Adipocyte (in vitro differentiated cells): ENCODE measurements around the gene MRLN.
"Not testable (repeated sequence)": the region's sequence is repeated elsewhere in the genome, so short reads cannot be mapped to it uniquely, and the experiment has no call there.

Source experiments
- DNase-seq: peaks from one replicate; pipeline ENCODE4 v3.0.0-alpha.2; 2015; ENCODE audit warnings: low read depth
- H3K27me3 ChIP-seq: replicated peaks from 2 replicates; pipeline ENCODE4 v1.7.0; 2013; ENCODE audit warnings: mild to moderate bottlenecking, low read length, moderate library complexity; ENCODE audit not compliant: control insufficient read depth, insufficient read depth
- H3K36me3 ChIP-seq: 2 replicates; pipeline ENCODE4 v1.7.0; 2013; ENCODE audit warnings: low read length, mild to moderate bottlenecking, moderate library complexity; ENCODE audit not compliant: control insufficient read depth, insufficient read depth, severe bottlenecking
- H3K4me1 ChIP-seq: 2 replicates; pipeline ENCODE4 v1.7.0; 2013; ENCODE audit warnings: mild to moderate bottlenecking, low read length, moderate library complexity; ENCODE audit not compliant: control insufficient read depth, insufficient read depth
- H3K4me3 ChIP-seq: 2 replicates; pipeline ENCODE4 v1.7.0; 2013; ENCODE audit warnings: mild to moderate bottlenecking, low read length, moderate library complexity
- H3K9ac ChIP-seq: 2 replicates; pipeline ENCODE4 v1.7.0; 2013; ENCODE audit warnings: mild to moderate bottlenecking, low read length, moderate library complexity
- H3K9me3 ChIP-seq: 2 replicates; pipeline ENCODE4 v1.7.0; 2013; ENCODE audit warnings: mild to moderate bottlenecking, low read length, moderate library complexity; ENCODE audit not compliant: control insufficient read depth

Gene MRLN

GRCh38 chr10:59753267-59753666, at the start of gene MRLN:
MRLN (minus strand) TSS chr10:59753455.
- Histone ChIP-seq H3K9ac (no peak within 1 kb of the TSS), H3K27me3 (no peaks in the 10 kb centered on the region), H3K4me3 (no peak within 1 kb of the TSS), H3K9me3 (no peaks in the 10 kb centered on the region), H3K36me3 (no peaks in the 10 kb centered on the region), H3K4me1 (peaks cover 7% of the 10 kb centered on the region)
- DNase-seq = no peak

- Histone ChIP-seq H3K4me3 (no peak overlapping the region), H3K4me1 (no peaks in the 10 kb centered on the region), H3K9me3 (no peaks in the 10 kb centered on the region), H3K27me3 (no peaks in the 10 kb centered on the region), H3K36me3 (peaks cover 67% of the 10 kb centered on the region), H3K9ac (no peak overlapping the region)
- DNase-seq = no peak
Observed at GRCh38 chr10:59801171-59801570, 47.9 kb upstream of the MRLN start.

GRCh38 chr10:59799421-59799820, 46.2 kb upstream of the MRLN start:
- Histone ChIP-seq H3K9ac (no peak overlapping the region), H3K9me3 (no peaks in the 10 kb centered on the region), H3K27me3 (no peaks in the 10 kb centered on the region), H3K4me3 (no peak overlapping the region), H3K4me1 (no peaks in the 10 kb centered on the region), H3K36me3 (peaks cover 57% of the 10 kb centered on the region)
- no peak for DNase-seq

GRCh38 chr10:59793919-59794318, 40.7 kb upstream of the MRLN start:
- Histone ChIP-seq H3K27me3 (no peaks in the 10 kb centered on the region), H3K36me3 (peaks cover 68% of the 10 kb centered on the region), H3K9ac (no peak overlapping the region), H3K9me3 (no peaks in the 10 kb centered on the region), H3K4me1 (peaks cover 4% of the 10 kb centered on the region), H3K4me3 (no peak overlapping the region)
- DNase-seq = no peak

- H3K27me3 ChIP-seq = no peaks in the 10 kb centered on the region
- H3K4me1 ChIP-seq = peaks cover 4% of the 10 kb centered on the region
- no peaks in the 10 kb centered on the region for H3K9me3 ChIP-seq
- H3K9ac ChIP-seq = no peak overlapping the region
- peaks cover 61% of the 10 kb centered on the region for H3K36me3 ChIP-seq
- H3K4me3 ChIP-seq = no peak overlapping the region
- no peak for DNase-seq
Observed at GRCh38 chr10:59792812-59793211, 39.6 kb upstream of the MRLN start.

- no peaks in the 10 kb centered on the region for H3K27me3 ChIP-seq
- H3K9me3 ChIP-seq = no peaks in the 10 kb centered on the region
- H3K4me1 ChIP-seq = peaks cover 4% of the 10 kb centered on the region
- H3K9ac ChIP-seq = no peak overlapping the region
- no peak overlapping the region for H3K4me3 ChIP-seq
- H3K36me3 ChIP-seq = peaks cover 53% of the 10 kb centered on the region
- no peak for DNase-seq
Observed at GRCh38 chr10:59791601-59792000, 38.3 kb upstream of the MRLN start.

- H3K9ac ChIP-seq, H3K4me3 ChIP-seq, H3K27me3 ChIP-seq, H3K9me3 ChIP-seq, DNase-seq, H3K4me1 ChIP-seq: not testable (repeated sequence)
- peaks cover 47% of the 10 kb centered on the region for H3K36me3 ChIP-seq
Observed at GRCh38 chr10:59790080-59790479, 36.8 kb upstream of the MRLN start.

- DNase-seq, H3K27me3 ChIP-seq, H3K9me3 ChIP-seq, H3K4me1 ChIP-seq, H3K9ac ChIP-seq, H3K4me3 ChIP-seq: not testable (repeated sequence)
- H3K36me3 ChIP-seq = peaks cover 36% of the 10 kb centered on the region
Observed at GRCh38 chr10:59788914-59789313, 35.7 kb upstream of the MRLN start.

- not testable (repeated sequence) for H3K4me3 ChIP-seq, H3K4me1 ChIP-seq, H3K27me3 ChIP-seq, DNase-seq, H3K9ac ChIP-seq, H3K9me3 ChIP-seq
- peaks cover 19% of the 10 kb centered on the region for H3K36me3 ChIP-seq
Observed at GRCh38 chr10:59787032-59787431, 33.8 kb upstream of the MRLN start.

GRCh38 chr10:59785476-59785875, 32.2 kb upstream of the MRLN start:
- H3K9me3 ChIP-seq, H3K27me3 ChIP-seq, H3K36me3 ChIP-seq, H3K9ac ChIP-seq, DNase-seq, H3K4me3 ChIP-seq, H3K4me1 ChIP-seq: not testable (repeated sequence)

GRCh38 chr10:59781511-59781910, 28.3 kb upstream of the MRLN start:
- no peaks in the 10 kb centered on the region for H3K36me3 ChIP-seq
- no peak overlapping the region for H3K4me3 ChIP-seq
- H3K9me3 ChIP-seq = no peaks in the 10 kb centered on the region
- no peaks in the 10 kb centered on the region for H3K27me3 ChIP-seq
- H3K9ac ChIP-seq = no peak overlapping the region
- no peaks in the 10 kb centered on the region for H3K4me1 ChIP-seq
- DNase-seq = no peak

GRCh38 chr10:59779756-59780533, 26.7 kb upstream of the MRLN start:
- no peak for DNase-seq

More at GRCh38 chr10:59779756-59780533, 26.7 kb upstream of the MRLN start:
- Histone ChIP-seq H3K4me3 (no peak overlapping the region), H3K27me3 (no peaks in the 10 kb centered on the region), H3K9me3 (no peaks in the 10 kb centered on the region), H3K9ac (no peak overlapping the region), H3K4me1 (no peaks in the 10 kb centered on the region), H3K36me3 (no peaks in the 10 kb centered on the region)
